MCF 10A (cell line): ENCODE measurements around the gene AGAP9. TPM values are rescaled to one million over a fixed set of nuclear protein-coding genes. Genes with fewer than 3 reads are reported as not detected.
"Not testable (repeated sequence)": the region's sequence is repeated elsewhere in the genome, so short reads cannot be mapped to it uniquely, and the experiment has no call there.

Experiments used
- BruUV-seq: library from RNA; stranded (reverse); fragments of 400-500 nt; replicated peaks from 2 replicates; lab custom pipeline; 2021; lab: Mats Ljungman, UMichigan
- CTCF ChIA-PET: fragments of 300-600 bp; sonication (Branson Sonifier 250); formaldehyde crosslinking; extraction: SDS; loops from one replicate; lab custom pipeline; 2021; ENCODE audit warnings: antibody characterized with exemption, inconsistent platforms; lab: Yijun Ruan, JAX
- POLR2A ChIA-PET: fragments of 300-600, 350-650 bp; sonication (Branson Sonifier 250); formaldehyde crosslinking; extraction: SDS; loops from one replicate; lab custom pipeline; 2020; ENCODE audit warnings: antibody characterized with exemption, inconsistent platforms; lab: Yijun Ruan, JAX
- DNase-seq: peaks from one replicate; pipeline ENCODE4 v3.0.0-alpha.2; 2018; ENCODE audit not compliant: unreplicated experiment
- H3K27ac Mint-ChIP-seq: one replicate; pipeline ENCODE4 v1.8.0; 2022; ENCODE audit warnings: mild to moderate bottlenecking, low read depth, mixed read lengths; ENCODE audit not compliant: unreplicated experiment
- H3K27me3 Mint-ChIP-seq: one replicate; pipeline ENCODE4 v1.8.0; 2022; ENCODE audit warnings: mixed read lengths; ENCODE audit not compliant: insufficient read depth, unreplicated experiment
- H3K36me3 Mint-ChIP-seq: one replicate; pipeline ENCODE4 v1.8.0; 2022; ENCODE audit warnings: mild to moderate bottlenecking, moderate library complexity, mixed read lengths; ENCODE audit not compliant: insufficient read depth, unreplicated experiment
- H3K4me1 Mint-ChIP-seq: one replicate; pipeline ENCODE4 v1.8.0; 2022; ENCODE audit warnings: mixed read lengths; ENCODE audit not compliant: insufficient read depth, unreplicated experiment
- H3K4me3 Mint-ChIP-seq: one replicate; pipeline ENCODE4 v1.8.0; 2022; ENCODE audit warnings: mild to moderate bottlenecking, moderate library complexity, mixed read lengths; ENCODE audit not compliant: unreplicated experiment
- H3K9me3 Mint-ChIP-seq: one replicate; pipeline ENCODE4 v1.8.0; 2022; ENCODE audit warnings: mixed read lengths; ENCODE audit not compliant: unreplicated experiment
- CTCF ChIP-seq: fragments of 200-600 bp; IDR thresholded peaks from one replicate; pipeline ENCODE4 v1.8.0; 2022; ENCODE audit warnings: antibody characterized with exemption, mild to moderate bottlenecking; ENCODE audit not compliant: unreplicated experiment
- intact Hi-C: fragments of 100-400 bp; cut with micrococcal nuclease; formaldehyde crosslinking; loops from 2 replicates; pipeline ENCODE4 v1.14.1; 2022
- total RNA-seq: library from RNA; stranded (reverse); gene quantifications from 2 replicates; pipeline ENCODE4 v1.2.3, GENCODE V29; 2022

AGAP9 gene
- total RNA-seq, 1 experiment from 2014 or later, result 15.6 TPM

- H3K27ac Mint-ChIP-seq, H3K4me1 Mint-ChIP-seq, intact Hi-C loops, POLR2A ChIA-PET, BruUV-seq, CTCF ChIA-PET, DNase-seq, H3K4me3 Mint-ChIP-seq, H3K27me3 Mint-ChIP-seq, H3K9me3 Mint-ChIP-seq, H3K36me3 Mint-ChIP-seq: not testable (repeated sequence)
Measured at GRCh38 chr10:47468731-47469528, 54.5 kb downstream of the AGAP9 start.

GRCh38 chr10:47467957-47468356 lies 55.5 kb downstream of the AGAP9 start:
- H3K36me3 Mint-ChIP-seq, H3K9me3 Mint-ChIP-seq, CTCF ChIA-PET: not testable (repeated sequence)

GRCh38 chr10:47467458-47467857 lies 56.0 kb downstream of the AGAP9 start:
- H3K36me3 Mint-ChIP-seq, CTCF ChIA-PET: not testable (repeated sequence)

More at GRCh38 chr10:47467957-47468356, 55.5 kb downstream of the AGAP9 start:
- H3K4me3 Mint-ChIP-seq, BruUV-seq, DNase-seq, H3K4me1 Mint-ChIP-seq, intact Hi-C loops, H3K27me3 Mint-ChIP-seq, H3K27ac Mint-ChIP-seq, POLR2A ChIA-PET: not testable (repeated sequence)

GRCh38 chr10:47465216-47465917 lies 58.1 kb downstream of the AGAP9 start:
- H3K27ac Mint-ChIP-seq, H3K4me1 Mint-ChIP-seq, H3K4me3 Mint-ChIP-seq, DNase-seq, intact Hi-C loops, BruUV-seq, H3K9me3 Mint-ChIP-seq, H3K27me3 Mint-ChIP-seq, POLR2A ChIA-PET, H3K36me3 Mint-ChIP-seq, CTCF ChIA-PET: not testable (repeated sequence)

More at GRCh38 chr10:47467458-47467857, 56.0 kb downstream of the AGAP9 start:
- H3K27me3 Mint-ChIP-seq, H3K4me1 Mint-ChIP-seq, H3K27ac Mint-ChIP-seq, intact Hi-C loops, DNase-seq, H3K9me3 Mint-ChIP-seq, BruUV-seq, H3K4me3 Mint-ChIP-seq, POLR2A ChIA-PET: not testable (repeated sequence)

GRCh38 chr10:47462577-47463358 lies 60.7 kb downstream of the AGAP9 start:
- H3K27ac Mint-ChIP-seq, H3K27me3 Mint-ChIP-seq, H3K36me3 Mint-ChIP-seq, H3K9me3 Mint-ChIP-seq, POLR2A ChIA-PET, DNase-seq, intact Hi-C loops, H3K4me3 Mint-ChIP-seq, BruUV-seq, CTCF ChIA-PET: not testable (repeated sequence)
- H3K4me1 Mint-ChIP-seq, result peaks cover 22% of the 10 kb centered on the region

- POLR2A ChIA-PET, H3K27me3 Mint-ChIP-seq, H3K9me3 Mint-ChIP-seq, CTCF ChIA-PET, H3K36me3 Mint-ChIP-seq, intact Hi-C loops, BruUV-seq: not testable (repeated sequence)
- H3K27ac Mint-ChIP-seq, result peak overlapping the region; percentile 93
- H3K4me1 Mint-ChIP-seq, result peaks cover 22% of the 10 kb centered on the region
- H3K4me3 Mint-ChIP-seq, result peak overlapping the region; percentile 64
- peak; percentile 73 for DNase-seq
- TF ChIP-seq CTCF, result peak; percentile 18
Measured at GRCh38 chr10:47461261-47461687, 62.2 kb downstream of the AGAP9 start.
